GDM1 (cell line): ENCODE data around the gene SLC27A2.
"Not testable (repeated sequence)": the region's sequence is repeated elsewhere in the genome, so short reads cannot be mapped to it uniquely, and the experiment has no call there.

Experiments used
- DNase-seq: peaks from one replicate; lab custom pipeline; 2025; lab: John Stamatoyannopoulos, UW

Gene SLC27A2

GRCh38 chr15:50181969-50182218, at the start of gene SLC27A2:
Gene SLC27A2 (plus strand): TSS chr15:50182196. CDS start chr15:50182428, 232 bp downstream.
- DNase-seq: no peak

- not testable (repeated sequence) for DNase-seq
Measured at GRCh38 chr15:50132251-50132984, 49.6 kb upstream of the SLC27A2 start.

- peak; percentile 78 for DNase-seq
Measured at GRCh38 chr15:50134524-50135024, 47.4 kb upstream of the SLC27A2 start.

- no peak for DNase-seq
Measured at GRCh38 chr15:50135031-50135551, 46.9 kb upstream of the SLC27A2 start.

- DNase-seq: no peak
Measured at GRCh38 chr15:50137330-50137761, 44.6 kb upstream of the SLC27A2 start.

- no peak for DNase-seq
Measured at GRCh38 chr15:50137893-50138292, 44.1 kb upstream of the SLC27A2 start.

- DNase-seq: no peak
Measured at GRCh38 chr15:50138391-50138790, 43.6 kb upstream of the SLC27A2 start.

- DNase-seq: no peak
Measured at GRCh38 chr15:50140098-50140497, 41.9 kb upstream of the SLC27A2 start.

- no peak for DNase-seq
Measured at GRCh38 chr15:50140983-50141382, 41.0 kb upstream of the SLC27A2 start.

- no peak for DNase-seq
Measured at GRCh38 chr15:50141856-50142255, 40.1 kb upstream of the SLC27A2 start.

GRCh38 chr15:50143255-50143860, 38.6 kb upstream of the SLC27A2 start:
- DNase-seq: no peak

- DNase-seq: no peak
Measured at GRCh38 chr15:50144341-50145120, 37.5 kb upstream of the SLC27A2 start.

- DNase-seq: no peak
Measured at GRCh38 chr15:50145451-50145872, 36.5 kb upstream of the SLC27A2 start.

- DNase-seq: no peak
Measured at GRCh38 chr15:50146632-50147031, 35.4 kb upstream of the SLC27A2 start.

GRCh38 chr15:50148362-50148963, 33.5 kb upstream of the SLC27A2 start:
- no peak for DNase-seq

- DNase-seq: no peak
Measured at GRCh38 chr15:50149090-50149489, 32.9 kb upstream of the SLC27A2 start.

- DNase-seq: no peak
Measured at GRCh38 chr15:50150349-50150748, 31.6 kb upstream of the SLC27A2 start.

GRCh38 chr15:50150851-50151250, 31.1 kb upstream of the SLC27A2 start:
- no peak for DNase-seq

GRCh38 chr15:50151476-50151875, 30.5 kb upstream of the SLC27A2 start:
- no peak for DNase-seq

GRCh38 chr15:50158236-50158635, 23.8 kb upstream of the SLC27A2 start:
- not testable (repeated sequence) for DNase-seq

GRCh38 chr15:50162969-50163718, 18.9 kb upstream of the SLC27A2 start:
- no peak for DNase-seq
